Nephron progenitor cell (in vitro differentiated cells): ENCODE data around the gene GASK1B.
A peak's percentile ranks its signal among the peaks of the same experiment; 100 is the strongest.

Source experiments
- DNase-seq: peaks from one replicate; pipeline ENCODE4 v3.0.0; 2021
- H3K27ac Mint-ChIP-seq: 2 replicates; pipeline ENCODE4 v1.8.0; 2021; ENCODE audit warnings: mild to moderate bottlenecking, moderate library complexity, mixed read lengths
- H3K27me3 Mint-ChIP-seq: 2 replicates; pipeline ENCODE4 v1.8.0; 2021; ENCODE audit warnings: mild to moderate bottlenecking, low read depth, mixed read lengths; ENCODE audit not compliant: poor library complexity
- H3K36me3 Mint-ChIP-seq: 2 replicates; pipeline ENCODE4 v1.8.0; 2021; ENCODE audit warnings: low read depth, mixed read lengths
- H3K4me1 Mint-ChIP-seq: 2 replicates; pipeline ENCODE4 v1.8.0; 2021; ENCODE audit warnings: mixed read lengths
- H3K4me3 Mint-ChIP-seq: 2 replicates; pipeline ENCODE4 v1.8.0; 2021; ENCODE audit warnings: mild to moderate bottlenecking, moderate library complexity, mixed read lengths
- H3K9me3 Mint-ChIP-seq: 2 replicates; pipeline ENCODE4 v1.8.0; 2021; ENCODE audit warnings: mild to moderate bottlenecking, moderate library complexity, mixed read lengths
- TF ChIP-seq, protein P1 (sequence below): fragments of 200-600 bp; sonication (generic); IDR thresholded peaks from 2 replicates; pipeline ENCODE4 v1.5.0; 2021; ENCODE audit warnings: antibody characterized with exemption

Gene GASK1B

GRCh38 chr4:158211222-158211621 is 38.4 kb upstream of the GASK1B start:
- H3K4me3 Mint-ChIP-seq: peak overlapping the region; percentile 90
- TF ChIP-seq, protein P1, sequence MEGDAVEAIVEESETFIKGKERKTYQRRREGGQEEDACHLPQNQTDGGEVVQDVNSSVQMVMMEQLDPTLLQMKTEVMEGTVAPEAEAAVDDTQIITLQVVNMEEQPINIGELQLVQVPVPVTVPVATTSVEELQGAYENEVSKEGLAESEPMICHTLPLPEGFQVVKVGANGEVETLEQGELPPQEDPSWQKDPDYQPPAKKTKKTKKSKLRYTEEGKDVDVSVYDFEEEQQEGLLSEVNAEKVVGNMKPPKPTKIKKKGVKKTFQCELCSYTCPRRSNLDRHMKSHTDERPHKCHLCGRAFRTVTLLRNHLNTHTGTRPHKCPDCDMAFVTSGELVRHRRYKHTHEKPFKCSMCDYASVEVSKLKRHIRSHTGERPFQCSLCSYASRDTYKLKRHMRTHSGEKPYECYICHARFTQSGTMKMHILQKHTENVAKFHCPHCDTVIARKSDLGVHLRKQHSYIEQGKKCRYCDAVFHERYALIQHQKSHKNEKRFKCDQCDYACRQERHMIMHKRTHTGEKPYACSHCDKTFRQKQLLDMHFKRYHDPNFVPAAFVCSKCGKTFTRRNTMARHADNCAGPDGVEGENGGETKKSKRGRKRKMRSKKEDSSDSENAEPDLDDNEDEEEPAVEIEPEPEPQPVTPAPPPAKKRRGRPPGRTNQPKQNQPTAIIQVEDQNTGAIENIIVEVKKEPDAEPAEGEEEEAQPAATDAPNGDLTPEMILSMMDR: no peak
- no peak overlapping the region for H3K27ac Mint-ChIP-seq
- H3K36me3 Mint-ChIP-seq: no peaks in the 10 kb centered on the region
- H3K27me3 Mint-ChIP-seq: peaks cover 5% of the 10 kb centered on the region
- DNase-seq: no peak
- no peaks in the 10 kb centered on the region for H3K9me3 Mint-ChIP-seq
- H3K4me1 Mint-ChIP-seq: peaks cover 18% of the 10 kb centered on the region

DNA sequence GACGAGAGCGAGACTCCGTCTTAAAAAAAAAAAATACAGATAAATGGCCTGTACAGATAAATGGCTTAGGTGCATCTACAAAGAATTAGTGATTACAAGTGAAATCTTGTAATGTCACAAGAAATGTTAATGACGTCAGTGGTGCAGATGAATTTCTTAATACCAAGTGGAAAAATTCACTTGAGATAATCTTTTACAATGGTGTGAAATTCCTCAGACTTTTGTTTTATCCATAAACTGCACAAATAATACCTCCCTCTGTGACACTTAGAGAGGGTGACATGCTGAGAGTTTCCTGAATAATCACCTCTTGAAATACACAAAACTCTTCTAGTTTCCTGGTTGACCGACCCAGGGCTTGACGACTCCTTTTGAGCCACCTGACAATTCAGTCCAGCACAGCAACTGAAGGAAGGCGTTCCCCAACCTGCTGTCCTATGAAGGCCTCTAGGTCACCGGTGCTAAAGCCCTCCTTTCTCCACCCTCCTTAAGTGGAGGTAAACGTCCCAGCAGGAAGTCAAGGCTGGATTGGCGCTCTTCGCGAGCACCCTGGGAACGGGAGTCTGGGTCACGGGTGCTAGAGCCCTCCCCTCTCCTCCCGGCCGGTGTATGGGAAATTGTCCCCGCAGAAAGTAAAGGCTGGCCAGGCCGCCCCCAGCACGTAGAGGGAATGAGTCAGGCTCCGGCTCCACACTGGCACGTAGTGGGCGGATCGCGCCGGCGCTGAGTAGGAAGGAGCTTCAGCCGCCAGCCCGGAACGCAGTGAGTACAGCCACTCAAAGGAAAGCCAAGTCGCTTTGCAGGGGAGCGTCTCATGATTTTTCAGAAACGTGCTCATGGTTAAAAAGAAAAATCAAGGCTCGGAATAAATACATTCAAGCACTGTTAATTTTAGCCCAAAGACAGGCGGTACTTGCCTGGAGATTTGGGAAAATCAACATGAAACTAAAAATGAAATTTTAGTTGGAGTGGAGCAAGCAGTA is 37.3 kb upstream of the GASK1B start, which contains the start of gene TMEM144:
Gene TMEM144 (plus strand): TSS at position 662 of the 983 bp plus-strand sequence. CDS start 2,182 bp downstream, outside the sequence.
- H3K4me1 Mint-ChIP-seq: peaks cover 18% of the 10 kb centered on the region
- H3K27me3 Mint-ChIP-seq: peaks cover 5% of the 10 kb centered on the region
- H3K9me3 Mint-ChIP-seq: peaks cover 6% of the 10 kb centered on the region
- DNase-seq: peak; percentile 81
- TF ChIP-seq, protein P1: no peak
- peak within 1 kb of the TSS; percentile 97 for H3K27ac Mint-ChIP-seq
- H3K36me3 Mint-ChIP-seq: no peaks in the 10 kb centered on the region
- peak within 1 kb of the TSS; percentile 90 for H3K4me3 Mint-ChIP-seq

DNA sequence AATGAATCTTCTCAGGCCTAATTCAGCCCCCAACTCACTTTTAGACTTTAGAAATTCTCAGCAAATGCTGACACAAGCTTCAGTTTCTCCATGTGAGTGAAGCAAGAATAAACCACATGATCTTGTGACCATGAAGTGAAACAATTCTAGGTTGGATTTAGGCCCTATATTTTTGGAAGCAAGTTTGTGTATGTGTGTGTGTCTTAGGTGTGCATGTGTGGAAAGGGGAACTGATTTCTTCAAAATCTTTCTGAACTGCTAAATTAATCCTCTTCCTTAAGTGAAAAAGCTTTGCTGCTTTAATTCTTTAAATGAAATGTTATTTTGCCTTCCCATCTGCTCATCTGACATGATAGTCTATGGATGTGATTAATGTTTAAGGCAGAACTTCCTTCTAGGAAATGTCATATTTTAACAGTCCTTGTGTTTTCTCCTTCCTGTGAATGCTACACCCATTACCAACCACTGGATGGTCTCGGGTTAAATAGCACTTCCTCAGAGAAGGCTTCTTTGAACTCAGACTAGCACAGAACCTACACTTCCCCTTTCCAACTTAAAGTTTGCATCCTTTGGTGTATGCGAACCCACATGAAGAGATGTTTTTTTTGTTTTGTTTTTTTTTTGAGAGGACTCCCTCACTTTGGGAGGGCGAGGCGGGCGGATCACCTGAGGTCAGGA is 36.3 kb upstream of the GASK1B start:
- Mint-ChIP-seq H3K36me3 (no peaks in the 10 kb centered on the region), H3K9me3 (peaks cover 6% of the 10 kb centered on the region), H3K4me1 (peaks cover 18% of the 10 kb centered on the region), H3K4me3 (peak overlapping the region; percentile 17), H3K27me3 (peaks cover 5% of the 10 kb centered on the region), H3K27ac (no peak overlapping the region)
- TF ChIP-seq, protein P1: no peak
- no peak for DNase-seq

DNA sequence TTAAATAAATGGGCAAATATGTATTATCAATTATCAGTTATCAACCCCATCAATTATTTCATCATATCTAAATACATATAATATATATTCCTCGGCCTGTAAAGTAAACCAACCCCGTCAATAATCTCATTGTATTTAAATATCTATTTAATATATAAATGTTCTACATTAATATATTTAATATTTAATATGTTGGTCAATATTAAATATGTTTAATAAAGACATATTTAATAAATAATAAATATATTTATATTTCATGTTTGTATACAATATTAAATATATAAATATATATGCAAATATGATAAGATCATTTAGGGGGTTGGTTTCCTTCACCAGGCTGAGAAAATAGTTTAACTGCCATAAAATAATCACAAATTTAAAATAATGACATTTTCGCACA is 31.1 kb upstream of the GASK1B start:
- Mint-ChIP-seq H3K4me3 (no peak overlapping the region), H3K27me3 (peaks cover under 1% of the 10 kb centered on the region), H3K4me1 (no peaks in the 10 kb centered on the region), H3K27ac (no peak overlapping the region), H3K9me3 (peaks cover 6% of the 10 kb centered on the region), H3K36me3 (no peaks in the 10 kb centered on the region)
- TF ChIP-seq, protein P1: no peak
- no peak for DNase-seq

DNA sequence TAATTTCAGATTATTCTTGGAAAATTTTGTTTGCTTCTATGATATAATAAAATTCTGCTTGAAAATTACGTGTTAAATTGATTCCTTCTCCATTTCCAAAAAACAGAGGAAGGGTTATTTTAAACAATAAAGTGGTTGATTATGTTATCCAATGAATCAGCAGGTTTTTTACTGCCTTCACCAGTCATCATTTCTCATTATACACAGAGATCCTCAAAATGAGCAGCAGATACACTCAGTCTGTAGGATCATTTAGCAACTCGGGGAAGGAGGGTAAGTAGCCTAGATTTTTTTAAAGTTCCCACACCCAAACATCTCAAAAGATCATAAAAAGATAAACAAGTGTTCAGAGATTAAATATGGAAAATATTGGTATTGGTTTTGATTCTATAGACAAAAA is 30.6 kb upstream of the GASK1B start:
- no peak for DNase-seq
- H3K27ac Mint-ChIP-seq: no peak overlapping the region
- no peaks in the 10 kb centered on the region for H3K36me3 Mint-ChIP-seq
- H3K9me3 Mint-ChIP-seq: peaks cover 6% of the 10 kb centered on the region
- TF ChIP-seq, protein P1: no peak
- no peaks in the 10 kb centered on the region for H3K27me3 Mint-ChIP-seq
- no peaks in the 10 kb centered on the region for H3K4me1 Mint-ChIP-seq
- H3K4me3 Mint-ChIP-seq: no peak overlapping the region
